Activated CD4-positive, alpha-beta T cell treated with anti-CD3 and anti-CD28 coated beads, Interleukin-2, amount 50 U/mL, for 4 hours (primary cell): Measurements from ENCODE around the gene SERTAD4.

Experiments used
- DNase-seq, 2 experiments: peaks; one replicate each; pipeline ENCODE4 v3.0.0-alpha.2; 2020

The SERTAD4 gene

GRCh38 chr1:210233495-210234328 is 1.1 kb downstream of the SERTAD4 start:
- peak; percentile 11 to 21 for DNase-seq

DNA sequence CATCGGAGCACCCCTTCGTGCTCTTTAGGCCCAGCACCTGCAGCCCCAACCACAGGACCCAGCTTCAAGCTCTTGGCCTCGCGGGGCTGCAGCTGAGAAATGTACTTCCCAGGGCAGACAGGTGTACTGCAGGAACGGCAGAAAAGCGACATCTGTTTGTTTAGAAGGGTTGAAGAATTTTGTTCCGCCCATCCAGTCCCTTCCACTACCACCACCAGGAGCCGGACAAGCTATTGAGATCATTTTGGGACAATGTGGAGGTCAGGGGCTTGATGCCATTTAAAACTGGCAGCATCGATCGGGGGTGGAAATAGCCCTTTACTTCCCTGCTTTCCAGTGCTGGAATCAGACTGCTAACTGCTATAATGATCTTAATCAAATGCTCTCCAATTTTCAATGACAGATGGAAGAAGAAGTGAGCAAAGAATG is 1.7 kb downstream of the SERTAD4 start:
- DNase-seq = no peak

GRCh38 chr1:210235363-210236053 is 2.9 kb downstream of the SERTAD4 start:
- no peak for DNase-seq

- no peak for DNase-seq
Observed at GRCh38 chr1:210236386-210236839, 3.8 kb downstream of the SERTAD4 start.

- DNase-seq = no peak
Observed at GRCh38 chr1:210236840-210237409, 4.3 kb downstream of the SERTAD4 start.

DNA sequence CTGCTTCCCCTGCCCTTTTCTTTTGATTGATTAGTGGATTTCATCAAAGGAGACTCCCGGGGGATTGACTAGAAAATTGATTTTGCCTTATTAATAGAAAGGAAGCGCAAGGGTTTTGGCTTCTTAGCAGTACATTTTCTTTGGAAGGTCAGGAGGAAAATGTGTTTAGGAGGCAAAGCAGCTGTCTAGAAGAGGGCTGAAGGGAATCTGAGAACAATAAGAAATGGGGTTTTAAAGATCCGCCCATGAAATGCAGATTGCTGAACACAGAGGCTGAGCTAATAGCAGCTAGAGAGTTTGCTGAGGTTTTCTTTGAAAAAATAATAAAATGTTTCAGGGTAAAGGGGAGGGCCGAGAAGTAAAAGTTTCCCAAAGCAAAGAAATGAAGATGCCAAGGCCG is 4.9 kb downstream of the SERTAD4 start:
- no peak for DNase-seq

DNA sequence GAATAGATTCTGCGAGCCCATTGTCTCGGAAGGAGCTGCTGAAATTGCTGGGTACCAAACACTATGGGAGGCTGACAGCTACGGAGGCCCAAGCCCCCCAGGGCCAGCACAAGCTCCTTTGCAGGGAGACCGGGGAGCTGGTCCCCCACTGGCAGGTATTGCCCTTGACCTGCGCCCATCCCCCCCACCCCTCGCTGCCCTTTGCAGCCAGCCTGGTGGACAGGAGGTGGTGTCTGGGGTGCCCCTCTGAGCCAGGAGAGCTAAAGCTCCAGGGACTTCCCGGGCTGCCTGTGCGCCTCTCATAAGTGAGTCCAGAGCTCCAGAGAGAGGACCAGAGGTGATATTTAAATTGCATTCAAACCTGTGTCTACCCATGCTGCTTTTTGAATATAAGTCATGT is 5.4 kb downstream of the SERTAD4 start:
- DNase-seq = no peak

GRCh38 chr1:210239349-210240111 is 6.9 kb downstream of the SERTAD4 start:
- no peak for DNase-seq

GRCh38 chr1:210241121-210241520 is 8.5 kb downstream of the SERTAD4 start:
- no peak for DNase-seq

GRCh38 chr1:210244746-210245367 is 12.3 kb downstream of the SERTAD4 start:
- no peak for DNase-seq

GRCh38 chr1:210246447-210246846 is 13.9 kb downstream of the SERTAD4 start:
- no peak for DNase-seq

- no peak for DNase-seq
Observed at GRCh38 chr1:210248341-210248740, 15.7 kb downstream of the SERTAD4 start.

GRCh38 chr1:210250665-210250997 is 18.0 kb downstream of the SERTAD4 start:
- DNase-seq = no peak

- DNase-seq = no peak
Observed at GRCh38 chr1:210250998-210251679, 18.5 kb downstream of the SERTAD4 start.

- no peak for DNase-seq
Observed at GRCh38 chr1:210251680-210252490, 19.3 kb downstream of the SERTAD4 start.

DNA sequence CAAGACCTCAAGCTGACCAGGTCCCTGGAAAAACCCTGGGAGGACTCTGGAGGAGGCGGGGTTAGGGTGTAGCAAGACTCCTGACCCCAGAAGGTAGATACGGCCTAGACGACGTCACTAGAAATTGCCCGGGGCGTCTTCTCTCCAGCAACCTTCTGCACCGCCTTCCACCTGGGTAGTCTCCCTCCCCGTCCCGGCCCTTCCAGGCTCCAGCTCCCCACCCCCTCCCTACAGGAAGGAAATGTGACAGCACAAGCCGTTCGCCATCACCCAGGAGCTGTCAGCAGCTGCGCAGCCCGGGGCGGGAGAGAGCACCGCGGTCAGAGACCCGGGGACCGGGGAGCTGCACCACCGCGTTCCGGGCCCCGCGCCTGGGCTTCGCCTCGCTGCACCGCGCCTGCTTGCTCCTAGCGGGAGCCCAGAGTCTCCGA is 20.0 kb downstream of the SERTAD4 start:
- no peak for DNase-seq

- DNase-seq = no peak
Observed at GRCh38 chr1:210254298-210254697, 21.7 kb downstream of the SERTAD4 start.

DNA sequence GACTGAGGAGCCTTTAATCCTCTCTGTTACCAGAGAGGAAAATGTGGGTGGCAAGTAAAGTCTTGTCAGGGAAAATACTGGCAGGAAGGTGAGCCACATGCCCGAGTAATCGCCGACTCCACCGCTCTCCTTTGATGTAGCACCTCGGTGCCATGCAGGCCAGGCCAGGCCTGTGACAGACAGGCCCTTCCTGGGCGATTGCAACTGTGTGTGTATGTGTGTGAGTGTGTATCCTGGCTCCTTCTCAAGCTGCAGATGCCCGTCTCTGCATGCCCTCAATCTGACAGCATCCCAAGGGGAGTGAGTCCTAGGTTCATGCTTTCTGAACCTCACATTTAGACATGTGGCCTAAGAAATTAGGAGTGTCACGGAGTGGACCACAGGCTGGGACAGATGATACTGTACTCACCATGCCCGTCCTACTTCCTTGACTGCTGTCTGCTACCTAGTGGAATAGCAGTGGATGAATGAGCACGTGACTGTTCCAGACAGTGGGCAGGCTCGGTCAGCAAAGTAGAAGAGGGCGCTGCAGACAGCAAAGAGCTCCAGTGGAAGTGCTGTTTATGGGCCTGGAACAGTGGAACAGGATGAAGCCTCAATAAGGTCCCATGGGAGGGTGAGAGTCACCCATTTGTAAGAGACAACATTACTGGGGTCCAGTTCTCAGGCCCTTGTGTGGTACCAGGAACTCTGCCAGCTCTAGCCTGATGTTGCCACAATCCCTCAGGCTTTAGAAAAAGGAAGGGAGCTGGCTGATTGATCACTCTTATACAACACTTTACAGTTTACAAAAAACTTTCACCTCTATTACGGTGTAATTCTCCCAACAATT is 25.3 kb downstream of the SERTAD4 start:
- DNase-seq = no peak

GRCh38 chr1:210259561-210259960 is 27.0 kb downstream of the SERTAD4 start:
- DNase-seq = no peak

- DNase-seq = no peak
Observed at GRCh38 chr1:210260096-210260495, 27.5 kb downstream of the SERTAD4 start.
